ENCODE data around the gene BHLHA15. TPM values are rescaled to one million over a fixed set of nuclear protein-coding genes. Genes with fewer than 3 reads are reported as not detected.

The BHLHA15 gene
- total and polyA plus RNA-seq, 2 of the 8 experiments (the other 6 are each of a cell fraction or from before 2014, with no cell fraction given) = 1.1 to 2.7 TPM

GRCh38 chr7:98215561-98216495 lies 4.6 kb downstream of the BHLHA15 start:
- CTCF ChIA-PET (ENCODE audit: partially characterized antibody) = interaction anchor here (0.7 kb wide), 1 partner anchor 47 kb away, joined by 3 read pairs; no protein-coding TSS in a partner anchor
- FAIRE-seq = no peak
- Histone ChIP-seq H3K4me3 (ENCODE audit: extremely low read depth in 1 of 4, insufficient read depth in 2 of 4, low read depth in 3 of 4, low read length in 4 of 4) (no peak overlapping the region), H3K4me2 (ENCODE audit: insufficient read depth in 1 of 2, low read depth in 2 of 2, low read length in 2 of 2) (no peak overlapping the region), H3K23me2 (ENCODE audit: low read depth, low read length) (peaks cover 4% of the 10 kb centered on the region; the same call in 1 of the 2 replicates), H3K23ac (ENCODE audit: insufficient read length) (no peak overlapping the region), H4K8ac (ENCODE audit: extremely low read depth, insufficient read depth, low read length) (peak overlapping the region; percentile 21; the same call in 1 of the 2 replicates), H2BK12ac (ENCODE audit: low read depth, low read length) (no peak overlapping the region), H3K14ac (ENCODE audit: insufficient read length) (no peak overlapping the region), H3K27ac (ENCODE audit: low read depth, low read length) (no peak overlapping the region), H2AFZ (ENCODE audit: low read length) (no peak overlapping the region), H3K56ac (replicated peaks; ENCODE audit: insufficient read length, low read depth, low read length) (no peak overlapping the region), H2BK20ac (ENCODE audit: low read length) (no peak overlapping the region), H3K4me1 (replicated peaks in 1 of 4; ENCODE audit: control insufficient read depth in 3 of 4, insufficient read depth in 4 of 4, low read length in 3 of 4) (peaks cover 0 to 5% (median 3%) of the 10 kb centered on the region in 4 experiments; a peak in 3 of 7 replicates), H2BK5ac (ENCODE audit: low read depth, low read length) (no peak overlapping the region), H2BK15ac (ENCODE audit: low read length) (no peak overlapping the region), H3K9me3 (ENCODE audit: insufficient read depth in 2 of 2, low read depth in 1 of 2, low read length in 1 of 2) (no peaks in the 10 kb centered on the region), H4K20me1 (replicated peaks in 1 of 2; ENCODE audit: control insufficient read depth in 1 of 2, insufficient read depth in 2 of 2, low read length in 2 of 2) (peaks cover 0 to 2% of the 10 kb centered on the region in 2 experiments), H4K5ac (ENCODE audit: insufficient read length, low read depth, low read length) (no peak overlapping the region), H3K27me3 (replicated peaks in 1 of 4; ENCODE audit: control insufficient read depth in 3 of 4, extremely low read depth in 1 of 4, insufficient read depth in 3 of 4, low read length in 3 of 4) (no peaks in the 10 kb centered on the region), H4K91ac (replicated peaks; ENCODE audit: insufficient read length, low read length) (no peak overlapping the region), H3K4ac (replicated peaks; ENCODE audit: insufficient read length, low read depth, low read length) (no peak overlapping the region), H2AK5ac (ENCODE audit: low read depth, low read length) (no peak overlapping the region), H2BK120ac (replicated peaks; ENCODE audit: low read depth, low read length) (no peak overlapping the region), H3K79me1 (ENCODE audit: low read depth, low read length) (no peaks in the 10 kb centered on the region; the same call in 1 of the 2 replicates), H3K9ac (replicated peaks in 1 of 4; ENCODE audit: extremely low read depth in 1 of 4, low read depth in 3 of 4, low read length in 3 of 4) (no peak overlapping the region), H3K36me3 (ENCODE audit: control insufficient read depth in 2 of 4, insufficient read depth in 4 of 4, low read length in 3 of 4) (no peaks in the 10 kb centered on the region), H3K79me2 (ENCODE audit: control insufficient read depth in 1 of 2, insufficient read depth in 2 of 2, low read length in 2 of 2) (no peaks in the 10 kb centered on the region), H3K18ac (ENCODE audit: extremely low read depth, low read length) (no peak overlapping the region; the same call in 1 of the 2 replicates)
- 92% methylated on average over 32 of the region's 32 CpGs; no CpG with 5 or more reads in 1 of the 2 experiments for WGBS, 2 experiments (ENCODE audit: extremely low coverage in 1 of 2, insufficient coverage in 1 of 2, insufficient read length in 1 of 2, insufficient replicate concordance in 2 of 2, low coverage in 1 of 2, low lambda C conversion rate in 2 of 2, missing lambda C conversion rate in 1 of 2)
- TF ChIP-seq SP2 (IDR thresholded peaks at IDR 0.05; ENCODE audit: low read length) = no peak
- TF ChIP-seq NRF1 (IDR thresholded peaks at IDR 0.05; ENCODE audit: low read depth, low read length) = no peak
- POLR2A ChIA-PET (ENCODE audit: partially characterized antibody) = interaction anchor here (1.1 kb wide), 1 partner anchor 12 kb away, joined by 3 read pairs; no protein-coding TSS in a partner anchor
- DNase-seq (ENCODE audit: low read depth in 1 of 2, low spot score in 2 of 2) = no peak

All from H1 (cell line).